ENCODE results near the gene C1orf226.
"Not testable (repeated sequence)": the region's sequence is repeated elsewhere in the genome, so short reads cannot be mapped to it uniquely, and the experiment has no call there.

The C1orf226 gene

DNA sequence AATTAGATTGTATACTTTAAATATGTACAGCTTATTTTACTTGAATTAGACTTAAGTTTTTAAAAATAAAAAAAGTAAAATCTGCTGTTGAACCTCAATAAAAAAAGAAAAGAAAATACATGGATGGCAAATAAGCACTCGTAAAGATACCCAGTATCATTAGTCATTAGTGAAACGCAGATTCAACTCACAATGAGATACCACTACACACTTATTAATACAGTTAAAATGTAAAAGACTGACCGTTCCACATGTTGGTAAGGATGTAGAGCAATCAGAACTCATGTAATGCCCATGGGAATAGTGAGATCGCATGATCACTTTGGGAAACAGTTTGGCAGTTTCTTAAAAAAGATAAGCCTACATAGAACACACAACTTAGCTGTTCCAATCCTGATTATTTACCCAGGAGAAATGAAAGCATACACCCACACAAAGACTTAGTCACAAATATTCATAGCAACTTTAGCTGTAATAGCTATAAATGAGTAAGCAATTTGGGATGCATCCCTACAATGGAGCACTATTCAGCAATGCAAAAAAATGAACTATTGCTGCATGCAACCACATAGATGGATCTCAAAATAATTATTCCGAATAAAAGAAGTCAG lies 23.1 kb downstream of the C1orf226 start:
- DNase-seq (ENCODE audit: low read depth in 4 of 4, low spot score in 1 of 4), result no peak

GRCh38 chr1:162405800-162406199 lies 24.3 kb downstream of the C1orf226 start:
- no peak for DNase-seq (ENCODE audit: low read depth in 4 of 4, low spot score in 1 of 4)

DNA sequence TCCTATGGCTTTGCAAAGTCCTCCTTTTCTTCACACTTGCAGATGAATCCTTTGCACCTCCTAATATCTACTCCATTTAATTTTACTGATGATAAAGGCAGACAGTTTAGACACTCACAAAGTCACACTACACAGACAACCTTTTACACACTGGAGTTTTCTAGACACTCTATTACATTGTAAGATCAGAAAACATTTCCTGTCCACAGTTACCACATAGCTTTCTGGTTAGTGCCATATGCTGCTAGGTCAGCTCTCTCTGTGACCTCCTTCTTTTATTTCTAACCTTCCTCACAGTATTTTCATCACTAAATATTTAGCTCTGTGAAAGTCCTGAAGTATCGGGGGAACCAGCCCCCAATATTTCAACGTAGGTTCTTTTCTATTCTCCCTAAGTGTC lies 25.3 kb downstream of the C1orf226 start:
- DNase-seq (ENCODE audit: low read depth in 4 of 4, low spot score in 1 of 4), result no peak

DNA sequence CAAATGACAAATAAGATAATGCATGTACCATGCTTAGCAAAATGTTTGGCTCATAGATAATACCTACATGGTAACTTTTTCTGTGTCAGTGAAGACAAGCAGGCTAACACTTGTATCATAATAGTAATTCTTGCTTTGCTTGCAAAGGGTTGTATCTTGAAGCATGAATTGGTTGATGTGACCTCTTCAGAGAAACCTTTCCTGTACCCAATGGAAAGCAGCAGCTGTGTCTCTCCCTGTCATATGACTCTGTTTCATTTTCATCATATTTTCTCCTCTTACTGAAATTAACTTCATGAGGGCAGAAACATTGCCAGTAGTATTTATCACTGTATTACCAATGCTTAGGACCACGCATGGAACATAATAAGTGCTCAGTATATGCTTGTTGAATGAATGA lies 26.0 kb downstream of the C1orf226 start:
- no peak for DNase-seq (ENCODE audit: low read depth in 4 of 4, low spot score in 1 of 4)

DNA sequence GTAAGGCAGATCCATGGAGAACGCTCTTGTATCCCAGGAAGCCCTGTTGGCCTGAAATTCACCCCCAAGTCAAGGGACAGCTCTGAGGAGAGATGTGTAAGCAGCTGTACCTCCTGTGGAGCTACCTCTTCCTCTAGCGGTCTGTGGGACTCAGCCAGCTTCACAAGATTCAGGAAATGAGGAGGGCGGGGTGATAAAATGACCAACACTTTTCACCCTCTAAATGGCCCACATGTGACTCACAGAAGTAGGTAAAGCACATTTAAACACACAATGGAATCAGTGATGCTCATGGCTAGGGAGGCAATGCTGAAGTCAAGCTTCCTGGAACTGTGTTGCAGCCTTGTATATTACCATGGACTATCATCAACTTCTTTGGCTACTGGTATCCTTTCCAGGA lies 30.5 kb downstream of the C1orf226 start, which contains the start of gene SH2D1B:
SH2D1B (minus strand) TSS at position 135 of the 400 bp plus-strand sequence; CDS start at position 15, 120 bp downstream.
- DNase-seq (ENCODE audit: low read depth in 4 of 4, low spot score in 1 of 4), result no peak

GRCh38 chr1:162416215-162416614 lies 34.7 kb downstream of the C1orf226 start:
- no peak for DNase-seq (ENCODE audit: low read depth in 4 of 4, low spot score in 1 of 4)

DNA sequence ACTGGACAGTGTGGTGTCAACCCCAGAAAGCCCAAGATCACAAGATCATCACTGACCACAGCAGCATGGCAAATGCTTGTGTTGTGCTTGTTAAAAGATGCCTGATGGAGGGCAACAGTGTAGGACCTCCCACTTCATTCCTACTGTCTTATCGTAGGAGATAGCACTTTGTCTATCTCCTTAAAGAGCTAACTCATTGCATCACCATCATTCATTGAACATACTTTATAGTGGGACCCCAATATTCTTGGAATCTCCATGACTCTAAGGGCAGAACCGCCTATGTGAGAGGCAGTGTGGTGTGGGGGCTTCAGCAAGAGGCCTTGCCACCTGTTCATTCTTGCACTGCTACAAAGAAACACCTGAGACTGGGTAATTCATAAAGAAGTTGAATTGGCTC lies 35.4 kb downstream of the C1orf226 start:
- no peak for DNase-seq (ENCODE audit: low read depth in 4 of 4, low spot score in 1 of 4)

DNA sequence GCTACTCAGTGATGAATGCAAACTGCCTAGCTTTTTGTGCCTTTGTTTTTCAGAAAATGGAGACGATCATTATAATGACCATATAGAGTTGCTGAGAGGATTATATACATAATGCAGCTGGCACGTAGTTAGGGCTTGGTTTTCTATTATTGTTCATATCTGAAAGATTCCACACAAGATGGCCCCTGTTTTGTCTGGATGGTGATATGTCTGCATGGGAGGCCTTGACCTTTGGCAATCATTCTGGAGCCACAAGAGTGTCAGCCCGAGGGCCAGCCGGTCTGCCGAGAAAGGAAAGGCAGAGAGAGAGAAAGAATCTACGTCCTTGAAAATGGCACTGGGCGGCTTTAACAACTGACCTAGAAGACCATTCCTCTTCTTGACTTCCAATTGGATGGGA lies 36.1 kb downstream of the C1orf226 start:
- no peak for DNase-seq (ENCODE audit: low read depth in 4 of 4, low spot score in 1 of 4)

- DNase-seq (ENCODE audit: low read depth in 4 of 4, low spot score in 1 of 4), result not testable (repeated sequence)
Measured at GRCh38 chr1:162418584-162418983, 37.1 kb downstream of the C1orf226 start.

DNA sequence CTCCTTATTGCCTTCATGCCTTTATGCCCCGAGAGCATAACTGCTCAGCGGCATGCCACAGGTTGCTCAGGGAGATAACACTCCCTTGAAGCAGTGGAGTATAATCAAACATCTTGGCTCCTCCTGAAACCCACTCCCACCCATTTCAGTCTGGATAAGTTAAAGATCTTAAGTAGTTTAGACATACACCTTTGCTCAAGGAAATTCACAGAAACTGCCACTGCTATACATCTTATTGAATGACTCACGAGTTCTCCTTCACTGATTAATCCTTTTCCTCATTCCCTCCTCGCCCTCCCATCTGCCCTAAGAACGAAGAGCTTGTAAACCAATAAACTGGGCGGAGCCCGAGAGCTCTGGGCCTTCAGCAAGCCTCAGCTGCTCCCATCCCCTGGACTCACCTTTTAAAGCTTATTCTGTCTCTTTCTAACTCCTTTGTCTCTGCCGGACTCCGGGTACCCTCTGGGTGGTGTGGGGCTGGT lies 38.0 kb downstream of the C1orf226 start:
- not testable (repeated sequence) for DNase-seq (ENCODE audit: low read depth in 4 of 4, low spot score in 1 of 4)

- DNase-seq (ENCODE audit: low read depth in 4 of 4, low spot score in 1 of 4), result no peak
Measured at GRCh38 chr1:162420120-162420519, 38.6 kb downstream of the C1orf226 start.

DNA sequence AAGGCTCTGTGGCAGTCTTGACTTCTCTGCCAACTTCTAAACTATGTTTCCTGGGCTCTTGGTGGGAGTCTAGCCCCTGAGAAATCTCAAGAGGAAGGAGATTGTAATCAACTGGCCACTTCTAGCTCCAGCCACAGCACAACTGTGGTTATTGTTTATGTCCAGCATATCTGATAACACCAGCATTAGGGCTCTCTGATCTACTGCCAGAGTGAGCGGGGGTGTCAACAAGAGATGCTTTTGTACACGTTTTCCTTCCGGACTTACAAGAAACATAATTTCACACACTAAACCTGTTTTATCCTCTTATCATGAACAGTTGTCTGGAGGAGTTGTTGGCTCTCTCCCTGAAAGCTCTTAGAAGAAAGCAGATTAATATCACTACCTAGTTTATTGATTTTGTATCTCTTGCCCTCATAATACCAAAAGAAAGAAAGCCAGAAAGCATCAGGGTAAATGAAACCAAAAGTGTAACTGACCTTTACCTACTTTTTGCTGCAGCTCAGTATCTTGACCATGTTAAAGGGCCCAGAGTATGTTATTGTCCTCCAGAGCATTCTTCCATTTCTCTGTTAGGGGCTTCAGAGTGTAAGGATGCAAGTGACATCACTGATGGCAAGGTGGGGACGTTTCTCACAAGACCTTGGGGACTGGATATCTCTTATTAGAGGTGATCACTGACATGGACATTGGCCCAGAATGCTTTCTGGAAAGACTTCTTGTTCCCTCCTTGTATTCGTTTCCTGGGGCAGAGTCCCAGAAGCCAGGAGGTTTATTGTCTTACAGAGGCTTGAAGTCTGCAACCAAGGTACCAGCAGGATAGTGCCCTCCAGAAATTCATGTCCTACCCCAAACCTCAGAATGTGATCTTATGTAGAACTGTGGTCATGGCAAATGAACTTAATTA lies 40.0 kb downstream of the C1orf226 start:
- DNase-seq (ENCODE audit: low read depth in 4 of 4, low spot score in 1 of 4), result no peak

DNA sequence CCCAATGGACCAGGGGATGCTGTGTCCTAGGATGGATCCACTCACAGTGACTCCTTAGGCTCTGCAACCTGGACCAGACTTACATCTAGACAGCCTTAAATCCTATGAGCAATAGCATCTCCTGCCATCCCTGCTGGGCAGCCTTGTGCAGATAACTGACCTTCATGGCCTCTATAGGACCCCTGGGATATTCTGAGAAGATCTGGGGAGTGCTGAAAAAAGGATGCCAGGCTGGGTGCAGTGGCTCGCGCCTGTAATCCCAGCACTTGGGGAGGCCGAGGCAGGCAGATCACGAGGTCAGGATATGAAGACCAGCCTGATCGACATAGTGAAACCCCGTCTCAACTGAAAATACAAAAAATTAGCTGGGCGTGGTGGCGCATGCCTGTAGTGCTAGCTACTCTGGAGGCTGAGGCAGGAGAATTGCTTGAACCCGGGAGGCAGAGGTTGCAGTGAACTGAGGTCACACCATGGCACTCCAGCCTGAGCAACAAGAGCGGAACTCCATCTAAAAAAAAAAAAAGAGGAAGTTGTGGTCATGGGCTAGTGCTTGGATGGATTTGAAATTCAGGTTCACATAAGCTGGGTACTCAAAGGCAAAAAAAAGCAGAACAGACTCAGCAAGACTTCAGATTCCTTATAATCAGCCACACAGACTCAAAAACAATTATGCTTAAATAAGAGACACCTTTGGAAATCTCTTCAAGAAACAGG lies 41.3 kb downstream of the C1orf226 start:
- DNase-seq (ENCODE audit: low read depth in 4 of 4, low spot score in 1 of 4), result no peak

- DNase-seq (ENCODE audit: low read depth in 4 of 4, low spot score in 1 of 4), result no peak
Measured at GRCh38 chr1:162430583-162430982, 49.1 kb downstream of the C1orf226 start.

GRCh38 chr1:162432977-162433713 lies 51.6 kb downstream of the C1orf226 start:
- DNase-seq (ENCODE audit: low read depth in 4 of 4, low spot score in 1 of 4), result not testable (repeated sequence)

All from stimulated activated CD4-positive, alpha-beta T cell treated with anti-CD3 and anti-CD28 coated beads, Interleukin-1b, Interleukin-23, amount 100 ng/mL, for 24 hours (primary cell).